GM19455 (cell line): ENCODE measurements around the gene KCNK15.

Experiments
- ATAC-seq: cut with Tn5 transposase; IDR thresholded peaks from one replicate; pipeline ENCODE4 v1.9.1; 2021; ENCODE audit not compliant: unreplicated experiment

The KCNK15 gene

GRCh38 chr20:44784688-44785087, 39.0 kb downstream of the KCNK15 start:
- ATAC-seq = no peak

DNA sequence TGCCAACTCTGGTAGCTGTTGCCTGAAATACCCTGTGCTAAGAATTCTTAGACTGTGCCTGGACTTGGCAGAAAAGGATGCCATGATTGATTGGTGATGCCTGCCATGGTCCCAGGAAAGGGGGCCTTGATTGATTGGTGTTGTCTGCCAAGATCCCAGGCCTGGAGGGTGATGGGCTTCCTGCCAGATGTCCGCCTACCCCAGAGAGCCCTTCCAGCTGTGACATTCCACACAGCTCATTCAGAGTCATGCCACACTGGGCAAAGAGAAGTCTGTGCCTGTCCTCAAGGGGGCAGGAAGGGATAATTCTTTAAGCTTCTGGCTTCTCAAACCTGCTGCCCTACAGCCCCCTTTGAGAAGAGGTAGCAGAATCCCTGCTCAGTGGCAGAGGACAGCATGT, 40.1 kb downstream of the KCNK15 start:
- no peak for ATAC-seq

DNA sequence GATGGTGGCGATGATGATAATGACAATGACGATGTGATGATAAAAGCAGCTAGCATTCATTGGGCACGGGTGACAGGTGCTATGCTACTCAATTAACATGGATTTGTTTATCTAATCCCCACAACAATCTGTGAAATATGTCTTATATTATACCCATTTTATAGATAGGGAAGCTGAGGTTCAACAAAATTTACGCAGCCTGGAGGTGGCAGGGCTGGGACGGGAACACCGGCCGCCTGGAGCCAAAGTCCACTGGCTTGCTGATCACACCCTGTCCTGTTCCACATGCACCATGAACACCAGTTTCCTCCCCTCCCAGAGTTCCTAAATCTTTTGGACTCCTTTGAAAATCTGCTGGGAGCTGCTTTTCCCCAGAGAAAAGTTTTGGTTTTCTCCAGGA, 41.6 kb downstream of the KCNK15 start:
- no peak for ATAC-seq

GRCh38 chr20:44788706-44789456, 43.2 kb downstream of the KCNK15 start:
- ATAC-seq = no peak

GRCh38 chr20:44790638-44791393, 45.2 kb downstream of the KCNK15 start:
- ATAC-seq = no peak

GRCh38 chr20:44792796-44793195, 47.1 kb downstream of the KCNK15 start:
- no peak for ATAC-seq

GRCh38 chr20:44795836-44796235, 50.2 kb downstream of the KCNK15 start:
- no peak for ATAC-seq

DNA sequence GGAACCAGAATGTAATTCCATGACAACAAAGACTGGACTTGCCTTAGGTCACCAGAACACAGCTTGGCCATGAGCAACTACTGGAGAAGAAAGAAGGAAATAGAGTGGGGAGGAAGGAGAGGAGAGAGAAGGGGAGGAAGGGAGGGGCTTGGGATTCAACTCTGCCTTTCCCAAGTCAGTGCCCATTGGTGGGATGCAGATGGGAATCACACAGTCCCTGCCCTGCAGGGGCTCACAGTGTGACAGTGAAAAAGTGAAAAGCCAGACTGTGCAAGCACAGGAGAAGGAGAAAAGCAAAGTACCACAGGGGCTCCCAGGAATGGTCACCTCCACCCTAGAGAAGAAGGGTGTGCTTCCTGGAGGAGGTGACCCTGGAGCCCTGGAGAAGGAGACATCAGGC, 50.6 kb downstream of the KCNK15 start:
- no peak for ATAC-seq

GRCh38 chr20:44796758-44797457, 51.2 kb downstream of the KCNK15 start:
- ATAC-seq = no peak

- ATAC-seq = no peak
Observed at GRCh38 chr20:44799691-44800090, 54.0 kb downstream of the KCNK15 start.

DNA sequence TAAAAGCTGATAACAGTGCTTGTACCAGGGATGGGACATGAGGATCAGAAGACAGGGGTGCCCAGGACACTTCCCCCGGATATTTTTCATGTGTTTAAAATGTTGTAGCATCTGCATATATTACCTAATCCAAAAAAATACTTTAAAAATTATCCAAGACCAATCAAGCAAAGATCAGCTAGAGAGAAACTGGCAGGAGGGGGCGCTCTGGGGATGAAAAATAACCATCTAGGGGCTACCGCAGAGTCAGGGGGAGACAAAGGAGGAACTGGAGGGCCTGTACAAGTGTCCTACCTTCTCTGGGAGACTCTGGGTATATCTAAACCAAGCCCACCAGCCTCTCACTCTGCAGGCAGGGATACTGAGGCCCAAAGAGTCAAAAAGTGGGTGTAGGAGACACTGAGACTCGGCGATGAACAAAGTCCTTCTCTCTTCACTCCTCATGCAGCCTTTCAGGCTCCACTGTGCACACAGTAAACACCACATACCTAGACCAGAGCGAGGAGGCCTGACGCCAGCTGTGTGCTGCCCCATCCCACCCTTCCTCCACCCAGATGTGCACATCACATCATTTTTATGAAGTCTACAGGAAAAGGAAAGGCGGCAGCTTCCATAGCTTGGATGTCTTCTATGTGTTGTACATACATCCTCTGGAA, 54.9 kb downstream of the KCNK15 start:
- ATAC-seq = no peak
